GM21786 (cell line): ENCODE data around the gene CDC42.

Source experiments
- ATAC-seq: cut with Tn5 transposase; IDR thresholded peaks from one replicate; pipeline ENCODE4 v1.9.1; 2021; ENCODE audit not compliant: unreplicated experiment

CDC42 gene

DNA sequence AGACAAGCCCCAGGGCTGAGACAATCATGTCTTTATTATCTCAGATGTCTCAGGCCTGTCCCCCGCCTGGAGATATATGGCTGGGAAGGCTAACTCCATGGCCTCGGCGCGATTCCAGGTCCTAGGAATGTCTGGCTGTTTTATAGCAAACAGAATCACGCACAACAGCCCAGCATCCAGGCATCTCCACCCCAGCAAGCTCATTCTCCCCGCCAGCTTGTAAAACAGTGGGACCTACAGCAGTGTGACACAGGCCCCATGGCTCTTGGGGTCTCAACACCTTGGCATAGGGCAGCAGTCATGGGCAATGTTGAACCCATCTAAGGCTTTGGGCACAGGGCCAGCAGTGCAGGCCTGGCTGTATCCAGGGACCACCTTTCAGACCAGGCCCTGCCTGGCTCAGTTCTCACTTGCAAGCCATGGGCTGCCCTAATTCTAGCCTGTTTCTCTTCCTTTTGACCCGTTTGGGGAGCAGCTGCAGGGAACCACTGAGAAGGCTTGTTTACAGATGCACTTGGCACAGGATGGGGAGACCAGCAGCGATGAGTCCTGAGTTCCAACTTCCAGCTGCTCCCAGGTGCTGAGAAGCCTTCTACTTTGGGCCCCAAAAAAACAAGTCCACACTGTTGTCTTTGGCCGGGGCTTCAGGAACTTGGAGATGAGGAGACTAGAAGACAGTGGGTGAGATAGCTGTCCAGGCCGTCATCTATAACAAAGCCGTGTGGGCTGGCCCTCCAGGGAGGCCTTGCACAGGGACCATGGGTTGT is 56.0 kb downstream of the CDC42 start:
- no peak for ATAC-seq

GRCh38 chr1:22110016-22110415 is 57.5 kb downstream of the CDC42 start:
- ATAC-seq: no peak

- ATAC-seq: no peak
Measured at GRCh38 chr1:22111115-22111514, 58.6 kb downstream of the CDC42 start.

DNA sequence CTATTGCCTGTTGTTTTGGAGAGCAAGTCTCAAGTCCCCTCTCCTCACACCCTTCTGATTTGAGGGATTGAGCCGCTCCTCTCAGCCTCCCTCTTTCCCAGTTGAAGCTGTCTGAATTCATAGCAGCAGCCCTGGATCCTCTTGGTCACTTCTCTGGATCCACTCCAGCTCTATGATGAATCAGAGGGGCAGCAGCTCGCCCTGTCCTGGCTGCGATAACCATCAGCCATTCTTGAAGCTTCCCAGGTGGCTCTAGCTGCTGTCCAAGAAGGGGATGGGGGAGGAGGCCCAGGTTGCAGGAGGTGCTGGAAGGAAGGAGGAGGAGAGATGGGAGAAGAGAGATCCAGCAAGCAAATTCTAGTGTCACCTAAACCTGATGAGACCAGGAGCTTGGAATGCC is 59.1 kb downstream of the CDC42 start:
- no peak for ATAC-seq

- no peak for ATAC-seq
Measured at GRCh38 chr1:22112554-22112953, 60.0 kb downstream of the CDC42 start.

DNA sequence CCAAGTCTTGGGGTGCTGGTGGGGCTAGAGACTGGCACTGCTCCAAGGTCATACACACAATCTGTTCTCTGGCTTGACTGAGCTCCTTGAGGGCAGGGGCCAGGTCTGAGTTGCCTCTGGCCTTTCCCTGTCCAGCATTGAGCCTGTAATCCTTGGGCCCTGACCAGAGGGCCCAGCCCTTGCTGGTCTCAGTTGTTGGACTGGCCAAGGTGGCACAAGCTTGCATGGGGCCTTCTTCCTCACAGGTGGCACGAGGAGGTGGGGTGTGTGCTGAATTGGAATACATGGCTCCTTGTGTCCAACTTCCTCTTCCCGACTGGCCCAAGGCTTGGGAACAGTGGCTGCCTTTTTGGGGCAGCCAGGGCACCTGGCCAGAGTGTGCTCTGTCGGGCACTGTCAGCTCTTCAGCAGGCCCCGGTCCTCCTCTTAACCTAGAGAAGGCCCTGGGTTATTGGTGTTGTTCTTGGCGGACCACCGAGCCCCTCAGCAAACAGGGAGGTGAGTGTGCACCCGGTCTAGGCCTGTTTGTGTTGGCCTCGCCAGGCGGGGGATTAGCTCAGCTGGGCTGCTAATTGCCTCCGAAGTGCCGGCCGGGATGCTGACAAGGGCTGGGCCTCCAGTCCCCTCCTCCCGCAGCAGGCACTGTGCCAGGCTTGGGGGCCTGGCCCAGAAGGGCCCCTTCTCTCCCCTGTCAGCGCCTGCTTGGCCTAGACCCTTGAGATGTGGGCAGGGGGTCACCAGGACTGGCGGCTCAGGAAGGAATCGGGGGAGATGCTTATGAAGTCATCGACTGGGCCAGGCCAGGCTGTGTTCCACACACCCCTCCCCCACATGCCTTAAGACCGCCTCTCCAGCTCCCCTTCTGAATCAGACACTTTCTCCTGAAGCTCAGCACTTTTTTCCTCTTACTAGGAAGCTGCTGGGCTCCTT is 61.8 kb downstream of the CDC42 start:
- no peak for ATAC-seq

GRCh38 chr1:22115286-22115685 is 62.8 kb downstream of the CDC42 start:
- ATAC-seq: no peak

DNA sequence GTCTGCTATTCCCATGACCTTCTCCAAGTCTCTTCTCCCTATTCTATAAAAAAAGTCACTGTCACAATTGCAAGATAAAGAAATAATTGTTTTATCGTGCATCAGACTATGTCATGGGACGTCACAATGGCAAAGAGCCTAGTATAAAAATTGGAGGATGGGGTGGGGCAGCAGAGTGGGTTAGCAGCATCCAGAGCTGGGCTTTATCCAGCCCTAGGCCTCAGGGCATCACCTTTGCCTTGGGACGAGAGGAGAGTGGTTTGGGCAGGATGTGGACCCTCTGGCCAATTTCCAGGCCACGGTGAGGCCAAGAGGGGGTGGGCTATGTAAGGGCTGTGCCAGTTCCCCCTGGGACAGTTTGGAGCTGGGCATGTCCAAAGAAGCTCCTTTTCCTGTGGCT is 64.7 kb downstream of the CDC42 start:
- no peak for ATAC-seq

GRCh38 chr1:22117851-22118250 is 65.3 kb downstream of the CDC42 start:
- ATAC-seq: no peak

GRCh38 chr1:22118291-22118992 is 65.9 kb downstream of the CDC42 start:
- ATAC-seq: peak; percentile 22

DNA sequence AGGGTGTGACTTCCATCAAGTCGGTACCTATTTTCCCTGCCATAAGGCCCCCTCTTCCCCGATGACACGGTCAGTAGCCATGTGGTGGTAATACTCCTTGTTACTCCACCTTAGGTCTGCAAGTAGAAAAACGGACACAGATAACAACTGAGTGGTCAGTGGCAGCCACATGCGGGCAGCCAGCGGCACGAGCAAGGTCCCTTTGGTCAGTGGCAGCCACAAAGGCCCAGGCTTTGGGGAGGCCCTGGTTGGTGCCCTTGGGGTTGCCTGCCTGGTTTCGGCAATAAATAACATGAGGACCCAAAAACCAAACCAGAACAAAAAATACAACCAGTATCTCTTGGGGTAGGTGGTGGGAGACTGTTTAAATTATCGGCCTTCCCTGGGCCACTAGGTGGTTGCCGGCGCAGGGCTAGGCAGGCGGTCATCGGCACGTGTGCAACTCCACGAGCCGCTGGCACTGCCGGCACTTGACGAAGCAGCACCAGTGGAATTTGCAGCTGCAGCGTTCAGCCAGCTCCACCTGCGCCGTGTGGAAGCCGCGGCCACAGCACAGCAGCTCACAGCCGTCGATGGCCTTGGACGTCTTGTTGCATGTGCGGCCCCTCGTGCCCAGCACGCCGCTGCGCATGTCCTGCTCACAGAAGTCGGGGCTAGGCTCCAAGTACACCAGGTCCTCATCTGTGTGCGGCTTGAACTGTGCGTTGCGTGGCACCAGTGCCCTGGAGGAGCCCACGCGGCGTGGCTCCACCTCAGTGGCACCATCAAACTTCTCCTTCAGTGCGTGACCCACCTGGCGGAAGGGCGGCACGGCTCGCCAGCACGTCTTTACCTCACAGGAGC is 67.3 kb downstream of the CDC42 start:
- no peak for ATAC-seq

DNA sequence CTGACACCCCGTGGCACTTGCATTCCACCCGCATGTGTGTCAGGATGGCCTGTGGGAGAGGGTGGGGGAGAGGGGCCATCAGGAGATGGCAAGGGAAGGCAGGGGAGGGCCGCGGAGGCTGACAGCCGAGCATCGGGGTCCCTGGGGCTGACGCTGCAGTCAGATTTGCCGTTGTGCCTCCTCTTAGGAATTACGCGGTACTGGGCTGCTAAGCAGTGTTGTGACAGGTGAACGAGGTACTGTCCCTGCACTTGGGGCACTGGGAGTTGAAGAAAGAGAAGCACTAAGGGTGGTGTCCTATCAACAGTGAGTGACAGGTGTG is 67.9 kb downstream of the CDC42 start:
- ATAC-seq: no peak

DNA sequence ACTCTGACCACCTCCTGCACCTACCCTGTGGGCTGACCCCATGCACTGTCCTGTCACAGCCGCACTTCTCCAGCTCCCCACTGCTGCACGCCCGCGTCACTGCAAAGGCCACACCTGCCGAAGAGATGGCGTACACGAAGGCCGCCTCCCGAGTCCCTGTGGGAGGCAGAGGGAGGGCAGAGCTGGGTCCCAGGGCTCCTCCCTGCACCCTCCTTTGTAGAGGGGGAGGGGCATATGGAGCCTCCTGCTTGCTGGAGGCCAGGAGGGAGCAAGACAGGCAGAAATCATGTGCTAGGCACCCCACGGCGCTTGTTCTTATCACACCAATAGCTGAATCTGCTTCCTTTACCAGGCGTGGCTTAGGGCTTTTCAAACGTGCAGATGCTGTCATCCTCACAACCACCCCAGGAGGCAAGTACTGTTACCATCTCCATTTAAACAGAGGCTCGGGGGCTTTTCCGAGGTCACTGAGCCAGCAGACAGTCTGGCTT is 69.0 kb downstream of the CDC42 start:
- ATAC-seq: no peak

GRCh38 chr1:22122273-22123070 is 70.0 kb downstream of the CDC42 start:
- ATAC-seq: no peak

DNA sequence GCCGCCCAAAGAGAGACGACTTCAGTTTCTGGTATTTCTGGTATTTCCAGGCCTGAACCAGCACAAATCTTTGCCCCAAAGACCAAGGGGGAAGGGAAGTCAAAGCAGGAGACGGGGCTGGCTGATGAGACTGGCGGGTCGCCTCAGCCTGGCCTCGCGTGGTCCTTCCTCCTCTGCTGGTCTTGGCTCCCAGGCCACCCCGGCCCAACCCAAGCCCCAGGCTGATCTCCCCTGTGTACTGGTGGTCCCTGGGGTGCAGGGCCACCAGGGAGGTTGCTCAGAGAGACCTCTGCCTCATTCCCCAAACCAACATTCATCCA is 70.5 kb downstream of the CDC42 start:
- no peak for ATAC-seq

DNA sequence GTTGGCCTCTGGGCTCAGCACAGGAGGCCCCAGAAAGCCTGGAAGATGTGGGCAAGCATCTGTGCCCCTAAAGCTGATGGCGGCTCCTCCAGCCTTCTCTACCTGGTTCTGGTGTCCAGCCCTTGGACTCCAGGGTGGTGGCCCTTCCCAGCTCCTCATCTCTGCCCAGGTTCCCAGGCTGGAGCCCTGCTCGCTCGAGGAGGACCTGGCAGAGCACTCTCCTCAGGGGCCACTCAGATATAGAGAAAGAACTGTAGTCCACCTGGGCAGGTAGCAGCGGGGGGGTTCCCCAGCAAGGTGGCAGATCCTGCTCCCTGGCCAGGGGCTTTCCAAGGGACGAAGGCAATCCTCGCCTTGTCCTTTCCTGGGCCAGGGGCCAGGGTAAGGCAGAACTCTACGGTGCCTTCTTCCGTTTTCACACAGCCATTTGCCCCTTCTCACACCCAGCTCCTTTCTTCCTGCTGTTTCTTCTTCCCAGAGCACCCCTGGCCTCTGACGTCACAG is 71.4 kb downstream of the CDC42 start:
- no peak for ATAC-seq

DNA sequence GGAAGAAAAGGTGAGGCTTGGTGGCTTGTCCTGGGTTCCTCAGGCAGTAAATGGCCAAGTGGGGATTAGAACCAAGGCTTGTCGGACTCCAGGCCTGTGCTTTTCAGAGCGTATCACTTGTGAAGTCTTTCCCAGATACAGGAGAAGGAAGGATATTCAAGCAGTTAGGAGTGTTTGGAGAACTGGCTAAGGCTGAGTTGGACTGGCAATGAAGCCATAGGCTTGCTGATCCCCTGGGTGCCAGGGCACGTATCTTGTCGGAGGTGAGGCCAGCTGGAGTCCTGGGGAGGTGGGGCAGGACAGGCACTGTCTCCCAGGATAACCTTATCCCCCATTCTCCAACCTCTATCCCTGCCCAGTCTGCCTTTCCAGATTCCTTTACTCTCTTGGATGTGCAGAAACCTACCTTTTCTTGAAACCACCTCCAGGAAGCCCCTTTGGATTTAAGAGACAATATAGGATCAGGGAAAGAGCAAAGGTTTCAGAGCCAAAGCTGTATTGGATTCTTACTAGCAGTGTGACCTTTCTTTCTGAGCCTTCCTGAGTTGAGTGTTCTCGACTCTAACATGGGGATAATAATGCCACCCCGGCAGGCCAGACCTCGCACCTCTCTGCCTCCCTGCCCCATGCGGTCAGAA is 72.2 kb downstream of the CDC42 start:
- no peak for ATAC-seq

DNA sequence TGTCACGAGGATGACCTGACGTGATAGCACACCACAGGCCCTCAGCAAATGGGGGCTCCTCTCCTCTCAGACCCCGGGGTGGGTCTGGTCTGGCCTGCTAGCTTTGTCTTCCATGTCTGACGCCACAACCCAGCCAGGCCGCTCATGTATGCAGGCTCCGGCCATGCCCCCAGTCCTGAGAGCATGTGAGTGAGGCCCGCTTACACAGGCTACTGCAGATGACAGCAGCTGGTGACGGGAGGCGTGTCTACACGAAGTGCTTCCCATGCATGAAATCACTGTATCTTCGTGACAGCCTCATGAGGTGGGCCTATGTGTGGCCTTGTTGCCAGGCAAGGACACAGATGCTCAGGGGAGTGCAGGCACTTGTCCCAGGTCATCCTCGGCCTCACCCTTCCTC is 74.0 kb downstream of the CDC42 start:
- no peak for ATAC-seq

DNA sequence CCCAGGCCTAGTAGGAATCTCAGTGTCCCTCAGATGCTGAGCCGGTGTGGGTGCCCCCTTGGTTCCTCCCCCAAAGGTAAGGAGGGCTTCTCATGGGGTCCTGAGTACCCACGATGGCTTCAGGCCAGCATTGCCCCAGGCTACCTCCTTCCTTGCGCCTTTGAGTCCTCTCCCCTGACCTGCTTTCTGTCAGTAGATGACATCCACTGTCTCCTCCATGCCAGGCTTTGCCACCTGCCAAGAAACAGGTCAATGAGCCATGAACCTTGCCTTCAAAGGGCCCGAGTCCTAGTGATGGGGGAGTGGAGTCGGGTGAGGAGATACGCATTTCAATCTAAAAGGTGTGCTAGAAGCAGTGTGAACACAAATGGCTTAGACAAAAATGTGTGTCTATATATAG is 74.7 kb downstream of the CDC42 start:
- no peak for ATAC-seq
